A549 (cell line): ENCODE measurements around the gene RXFP3.

Experiments used
- HOXB5 ChIP-seq: fragments of 250-450 bp; sonication (Bioruptor Pico); IDR thresholded peaks from 2 replicates; pipeline ENCODE4 v1.5.0; 2020; ENCODE audit warnings: mild to moderate bottlenecking, moderate library complexity
- POLR2A ChIP-seq: IDR thresholded peaks from 2 replicates; pipeline ENCODE4 v1.6.1; 2012; ENCODE audit warnings: mild to moderate bottlenecking, low read length
- TF ChIP-seq, protein P1 (sequence below): fragments of >200 bp; sonication (Bioruptor Twin); formaldehyde crosslinking; IDR thresholded peaks from 3 replicates; pipeline ENCODE4 v1.5.1; 2016

DNA sequence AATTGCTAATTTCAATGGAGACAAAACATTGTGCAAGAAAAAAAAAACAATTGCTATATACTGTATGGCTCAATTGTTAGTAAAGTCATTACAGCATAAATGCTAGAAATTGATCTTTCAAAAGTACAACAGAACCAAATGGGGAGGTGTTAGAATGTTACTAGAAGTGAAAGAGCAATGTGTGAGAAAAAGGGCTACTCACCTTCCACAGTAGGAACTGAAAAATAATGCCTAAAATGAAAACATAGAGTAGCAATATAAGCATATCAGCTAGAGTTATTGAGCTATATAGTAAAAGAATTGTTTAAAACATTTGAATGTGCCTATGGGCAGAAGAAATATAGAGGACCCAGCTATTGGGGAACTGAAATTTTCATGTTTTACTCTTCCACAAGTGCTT is 10.9 kb upstream of the RXFP3 start:
- TF ChIP-seq, protein P1, sequence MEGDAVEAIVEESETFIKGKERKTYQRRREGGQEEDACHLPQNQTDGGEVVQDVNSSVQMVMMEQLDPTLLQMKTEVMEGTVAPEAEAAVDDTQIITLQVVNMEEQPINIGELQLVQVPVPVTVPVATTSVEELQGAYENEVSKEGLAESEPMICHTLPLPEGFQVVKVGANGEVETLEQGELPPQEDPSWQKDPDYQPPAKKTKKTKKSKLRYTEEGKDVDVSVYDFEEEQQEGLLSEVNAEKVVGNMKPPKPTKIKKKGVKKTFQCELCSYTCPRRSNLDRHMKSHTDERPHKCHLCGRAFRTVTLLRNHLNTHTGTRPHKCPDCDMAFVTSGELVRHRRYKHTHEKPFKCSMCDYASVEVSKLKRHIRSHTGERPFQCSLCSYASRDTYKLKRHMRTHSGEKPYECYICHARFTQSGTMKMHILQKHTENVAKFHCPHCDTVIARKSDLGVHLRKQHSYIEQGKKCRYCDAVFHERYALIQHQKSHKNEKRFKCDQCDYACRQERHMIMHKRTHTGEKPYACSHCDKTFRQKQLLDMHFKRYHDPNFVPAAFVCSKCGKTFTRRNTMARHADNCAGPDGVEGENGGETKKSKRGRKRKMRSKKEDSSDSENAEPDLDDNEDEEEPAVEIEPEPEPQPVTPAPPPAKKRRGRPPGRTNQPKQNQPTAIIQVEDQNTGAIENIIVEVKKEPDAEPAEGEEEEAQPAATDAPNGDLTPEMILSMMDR, result no peak
- no peak for TF ChIP-seq POLR2A
- no peak for TF ChIP-seq HOXB5
